Measurements from ENCODE around the gene EFNA2. TPM values are rescaled to one million over a fixed set of nuclear protein-coding genes. Genes with fewer than 3 reads are reported as not detected.

EFNA2 gene
- total RNA-seq, 1 experiment from 2014 or later = 12.2 TPM

DNA sequence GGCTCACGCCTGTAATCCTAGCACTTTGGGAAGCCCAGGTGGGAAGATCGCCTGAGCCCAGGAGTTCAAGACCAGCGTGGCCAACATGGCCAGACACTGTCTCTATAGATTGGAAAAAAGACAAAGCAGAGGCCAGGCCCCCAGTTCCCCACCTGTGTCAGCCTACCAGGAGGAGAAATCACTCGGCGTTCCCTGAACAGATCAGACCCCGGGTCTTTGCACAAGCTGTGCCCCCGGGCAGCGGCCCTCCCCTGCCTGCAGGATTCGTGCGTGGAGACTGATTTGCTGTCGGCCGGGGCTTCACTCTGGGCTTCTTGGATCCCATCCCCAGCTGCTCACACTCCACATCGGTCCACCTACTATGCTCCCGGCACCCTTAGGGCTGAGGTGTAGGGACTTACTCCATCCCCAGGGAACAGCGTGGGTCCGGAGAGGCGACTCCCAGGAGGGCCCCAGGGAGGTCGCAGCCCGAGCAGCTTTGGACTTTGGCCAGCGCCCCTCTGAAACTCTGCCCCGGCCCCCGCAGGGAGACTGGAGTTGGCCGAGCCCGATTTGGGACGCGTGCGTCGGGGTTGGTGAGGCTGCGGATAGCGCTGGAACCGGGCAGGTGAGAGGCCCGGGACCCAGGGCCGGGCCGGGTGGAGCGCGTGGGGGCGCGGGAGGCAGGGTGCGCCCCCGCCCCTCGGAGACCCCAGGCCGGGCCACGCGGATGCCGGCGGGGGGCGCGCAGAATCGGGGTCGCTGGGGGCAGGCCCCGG lies 515 bp upstream of the EFNA2 start:
- intact Hi-C loops (cut with micrococcal nuclease) = no loop called here

DNA sequence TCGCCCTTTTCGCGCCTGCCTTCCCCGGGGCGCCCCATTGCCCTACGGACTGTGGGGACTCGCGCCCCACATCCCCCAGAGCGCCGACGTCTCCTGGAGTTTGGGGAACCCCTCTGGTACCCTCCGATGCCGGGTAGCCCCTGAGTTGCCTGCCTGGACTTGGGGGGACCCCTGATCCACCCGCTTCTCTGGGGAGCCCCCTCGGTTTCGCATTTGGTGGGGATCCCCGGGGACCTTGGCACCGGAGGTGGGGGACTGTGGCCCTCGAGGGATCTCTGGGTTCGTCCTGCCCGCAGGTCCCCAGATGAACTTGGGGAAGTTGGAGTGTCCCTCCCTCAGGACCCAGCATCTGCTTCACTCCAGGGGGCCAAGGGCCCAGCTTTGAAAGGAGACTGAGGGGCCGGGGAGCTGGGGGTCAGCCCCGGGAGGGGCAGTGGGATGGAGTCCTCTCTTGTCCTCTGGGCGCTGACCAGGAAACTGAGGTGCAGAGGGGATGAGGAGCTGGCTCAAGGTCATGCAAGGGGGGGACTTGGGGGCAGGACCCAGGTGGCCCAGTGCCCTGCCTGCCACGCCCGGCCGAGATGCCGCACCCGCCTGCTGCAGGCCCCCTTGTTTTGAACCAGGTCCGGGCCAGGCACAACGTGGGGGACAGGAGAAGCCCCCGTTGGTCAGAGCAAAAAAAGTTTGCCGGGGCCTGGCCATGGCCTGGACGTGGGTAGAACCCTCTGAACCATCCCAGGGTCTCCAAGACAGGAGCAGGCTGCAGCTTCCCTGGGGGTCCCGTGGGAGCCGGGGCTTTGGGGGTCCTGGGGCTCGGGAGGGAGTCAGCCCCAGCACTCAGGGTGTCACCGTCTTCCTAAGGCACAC lies 1.0 kb downstream of the EFNA2 start:
- ATAC-seq (no peak), DNase-seq (ENCODE audit: low read depth, low spot score) (no peak)
- BruUV-seq (replicated peaks) = no TSS peak
- ChIA-PET RAD21 (ENCODE audit: low non-redundant PET in 1 of 2, low total read pairs in 2 of 2, uncharacterized antibody in 2 of 2, unreplicated experiment in 2 of 2) (no interaction called here), POLR2A (no interaction called here), CTCF (no interaction called here)
- Histone ChIP-seq H3K27ac (ENCODE audit: low read depth, low read length) (peak overlapping the region; percentile 38; the same call in 1 of the 2 replicates), H3K9me2 (ENCODE audit: insufficient read depth) (no peaks in the 10 kb centered on the region), H3K36me3 (ENCODE audit: control insufficient read depth in 1 of 2, insufficient read depth in 2 of 2, low read length in 2 of 2) (no peaks in the 10 kb centered on the region), H3K4me3 (replicated peaks in 1 of 2; ENCODE audit: low read depth in 1 of 2, low read length in 2 of 2) (peak overlapping the region; percentile 64 to 69), H2AFZ (ENCODE audit: low read depth, low read length, poor library complexity, severe bottlenecking) (no peak overlapping the region), H3K9ac (ENCODE audit: low read length) (peak overlapping the region; percentile 65), H3K9me3 (ENCODE audit: control insufficient read depth in 1 of 2, insufficient read depth in 1 of 2, low read depth in 1 of 2, low read length in 2 of 2) (no peaks in the 10 kb centered on the region), H3K27me3 (ENCODE audit: insufficient read depth, low read length) (no peaks in the 10 kb centered on the region), H3K4me2 (ENCODE audit: low read length) (peak overlapping the region; percentile 95), H4K20me1 (ENCODE audit: insufficient read depth) (no peaks in the 10 kb centered on the region), H3K79me2 (ENCODE audit: insufficient read depth, low read length) (no peaks in the 10 kb centered on the region), H3K4me1 (ENCODE audit: control insufficient read depth in 1 of 2, insufficient read depth in 2 of 2, low read length in 2 of 2) (peaks cover 16 to 31% of the 10 kb centered on the region in 2 experiments)
- intact Hi-C loops (cut with micrococcal nuclease) = no loop called here
- TF ChIP-seq ZFX (IDR thresholded peaks at IDR 0.05) (no peak), SP1 (IDR thresholded peaks at IDR 0.05; ENCODE audit: low read depth) (no peak), CBX3 (IDR thresholded peaks at IDR 0.05; ENCODE audit: low read depth) (no peak), YY1 (IDR thresholded peaks at IDR 0.05; ENCODE audit: extremely low read depth, insufficient replicate concordance, low read depth, low read length) (no peak), POLR2AphosphoS5 (IDR thresholded peaks at IDR 0.05; ENCODE audit: low read depth, low read length) (no peak), CEBPB (IDR thresholded peaks at IDR 0.05; ENCODE audit: low read depth) (no peak), EGR1 (IDR thresholded peaks at IDR 0.05; ENCODE audit: low read depth) (no peak), EZH2phosphoT487 (IDR thresholded peaks at IDR 0.05; ENCODE audit: borderline replicate concordance) (no peak), FOSL1 (IDR thresholded peaks at IDR 0.05; ENCODE audit: low read depth) (no peak), JUND (IDR thresholded peaks at IDR 0.05) (no peak), ELF1 (IDR thresholded peaks at IDR 0.05; ENCODE audit: borderline replicate concordance, low read depth) (no peak), ZNF274 (IDR thresholded peaks at IDR 0.05; ENCODE audit: low read depth, low read length) (no peak), SRF (IDR thresholded peaks at IDR 0.05; ENCODE audit: low read depth) (no peak), POLR2A (IDR thresholded peaks at IDR 0.05; ENCODE audit: borderline replicate concordance, extremely low read depth, insufficient read depth, insufficient read length) (no peak), EZH2 (IDR thresholded peaks at IDR 0.05) (no peak)
- TF ChIP-seq, protein P1, sequence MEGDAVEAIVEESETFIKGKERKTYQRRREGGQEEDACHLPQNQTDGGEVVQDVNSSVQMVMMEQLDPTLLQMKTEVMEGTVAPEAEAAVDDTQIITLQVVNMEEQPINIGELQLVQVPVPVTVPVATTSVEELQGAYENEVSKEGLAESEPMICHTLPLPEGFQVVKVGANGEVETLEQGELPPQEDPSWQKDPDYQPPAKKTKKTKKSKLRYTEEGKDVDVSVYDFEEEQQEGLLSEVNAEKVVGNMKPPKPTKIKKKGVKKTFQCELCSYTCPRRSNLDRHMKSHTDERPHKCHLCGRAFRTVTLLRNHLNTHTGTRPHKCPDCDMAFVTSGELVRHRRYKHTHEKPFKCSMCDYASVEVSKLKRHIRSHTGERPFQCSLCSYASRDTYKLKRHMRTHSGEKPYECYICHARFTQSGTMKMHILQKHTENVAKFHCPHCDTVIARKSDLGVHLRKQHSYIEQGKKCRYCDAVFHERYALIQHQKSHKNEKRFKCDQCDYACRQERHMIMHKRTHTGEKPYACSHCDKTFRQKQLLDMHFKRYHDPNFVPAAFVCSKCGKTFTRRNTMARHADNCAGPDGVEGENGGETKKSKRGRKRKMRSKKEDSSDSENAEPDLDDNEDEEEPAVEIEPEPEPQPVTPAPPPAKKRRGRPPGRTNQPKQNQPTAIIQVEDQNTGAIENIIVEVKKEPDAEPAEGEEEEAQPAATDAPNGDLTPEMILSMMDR (IDR thresholded peaks at IDR 0.05 in 2 of 3, conservative IDR thresholded peaks at IDR 0.05 in 1 of 3; ENCODE audit: borderline replicate concordance in 1 of 3, insufficient read depth in 1 of 3, low read depth in 2 of 3, low read length in 2 of 3) = no peak

More for the DNA sequence above, 515 bp upstream of the EFNA2 start:
- H3K9me2 ChIP-seq (ENCODE audit: insufficient read depth) = no peaks in the 10 kb centered on the region
- H3K79me2 ChIP-seq (ENCODE audit: insufficient read depth, low read length) = no peaks in the 10 kb centered on the region
- TF ChIP-seq EGR1 (IDR thresholded peaks at IDR 0.05; ENCODE audit: low read depth) = no peak
- no peak for TF ChIP-seq CEBPB (IDR thresholded peaks at IDR 0.05; ENCODE audit: low read depth)
- no peak for TF ChIP-seq ZNF274 (IDR thresholded peaks at IDR 0.05; ENCODE audit: low read depth, low read length)
- no peak for TF ChIP-seq JUND (IDR thresholded peaks at IDR 0.05)
- TF ChIP-seq SIN3A (IDR thresholded peaks at IDR 0.05; ENCODE audit: low read depth) = no peak
- TF ChIP-seq EZH2phosphoT487 (IDR thresholded peaks at IDR 0.05; ENCODE audit: borderline replicate concordance) = no peak
- no peak for TF ChIP-seq POLR2AphosphoS5 (IDR thresholded peaks at IDR 0.05; ENCODE audit: low read depth, low read length)
- peak; percentile 23 for ATAC-seq
- no peak for DNase-seq (ENCODE audit: low read depth, low spot score)
- H3K4me1 ChIP-seq (ENCODE audit: control insufficient read depth in 1 of 2, insufficient read depth in 2 of 2, low read length in 2 of 2) = peaks cover 5 to 17% of the 10 kb centered on the region in 2 experiments; a peak in 2 of 4 replicates
- CTCF ChIA-PET = no interaction called here
- H4K20me1 ChIP-seq (ENCODE audit: insufficient read depth) = no peaks in the 10 kb centered on the region
- H3K27ac ChIP-seq (ENCODE audit: low read depth, low read length) = no peak overlapping the region
- BruUV-seq (replicated peaks) = no TSS peak
- no peaks in the 10 kb centered on the region for H3K27me3 ChIP-seq (ENCODE audit: insufficient read depth, low read length)
- no peak overlapping the region for H3K4me2 ChIP-seq (ENCODE audit: low read length)
- H3K4me3 ChIP-seq (replicated peaks in 1 of 2; ENCODE audit: low read depth in 1 of 2, low read length in 2 of 2) = no peak overlapping the region
- no peak overlapping the region for H2AFZ ChIP-seq (ENCODE audit: low read depth, low read length, poor library complexity, severe bottlenecking)
- POLR2A ChIA-PET = interaction anchor here (1.5 kb wide), 1 partner anchor 16 kb away, joined by 7 read pairs; the partner anchor contains the start of gene CIRBP
- no peak overlapping the region for H3K9ac ChIP-seq (ENCODE audit: low read length)
- RAD21 ChIA-PET (ENCODE audit: low non-redundant PET in 1 of 2, low total read pairs in 2 of 2, uncharacterized antibody in 2 of 2, unreplicated experiment in 2 of 2) = no interaction called here
- H3K36me3 ChIP-seq (ENCODE audit: control insufficient read depth in 1 of 2, insufficient read depth in 2 of 2, low read length in 2 of 2) = no peaks in the 10 kb centered on the region
- H3K9me3 ChIP-seq (ENCODE audit: control insufficient read depth in 1 of 2, insufficient read depth in 1 of 2, low read depth in 1 of 2, low read length in 2 of 2) = no peaks in the 10 kb centered on the region
